ENCODE measurements around the gene MTMR3.

- TF ChIP-seq CTCF (IDR thresholded peaks at IDR 0.05) (no peak), EP300 (IDR thresholded peaks at IDR 0.05) (no peak), POLR2A (IDR thresholded peaks at IDR 0.05) (no peak), POLR2AphosphoS5 (IDR thresholded peaks at IDR 0.05) (no peak)
Observed at GRCh38 chr22:30004694-30005093, 121.7 kb downstream of the MTMR3 start.

Measured in gastroesophageal sphincter (tissue), 3 donors.